Loucy (cell line): ENCODE data around the gene SMCO2.

Experiments used
- CTCF ChIP-seq: fragments of 200-600 bp; sonication (generic); conservative IDR thresholded peaks from 2 replicates; pipeline ENCODE4 v1.5.1; 2014; ENCODE audit warnings: mild to moderate bottlenecking, antibody characterized with exemption, low read length
- EZH2phosphoT487 ChIP-seq: fragments of 200-600 bp; IDR thresholded peaks from 2 replicates; pipeline ENCODE4 v1.6.1; 2018; ENCODE audit warnings: antibody characterized with exemption, mild to moderate bottlenecking, moderate library complexity, borderline replicate concordance

GRCh38 chr12:27446436-27446835, at the start of gene SMCO2:
- TF ChIP-seq CTCF (no peak), EZH2phosphoT487 (no peak)
